K562 (cell line): Measurements from ENCODE around the gene GLB1L.

Experiments
- GABPB1 ChIP-seq: sonication (generic); formaldehyde crosslinking; IDR thresholded peaks from 2 replicates; pipeline ENCODE4 v1.8.0; 2022; ENCODE audit warnings: mild to moderate bottlenecking, missing genetic modification reagents
- RFX7 ChIP-seq: fragments of 250-450 bp; sonication (Bioruptor Pico); IDR thresholded peaks from 2 replicates; pipeline ENCODE4 v1.5.1; 2021; ENCODE audit warnings: mild to moderate bottlenecking
- SREBF1 ChIP-seq: fragments of 150-350 bp; IDR thresholded peaks from 2 replicates; pipeline ENCODE4 v1.6.1; 2014; ENCODE audit warnings: antibody characterized with exemption, low read depth, low read length, borderline replicate concordance
- YY1 ChIP-seq, 3 experiments: IDR thresholded peaks; 2 replicates each; pipeline ENCODE4 v1.6.1; 2011; ENCODE audit warnings: low read length in 2 of 3, mild to moderate bottlenecking in 2 of 3, moderate library complexity in 2 of 3, borderline replicate concordance in 1 of 3, control low read depth in 1 of 3, low read depth in 1 of 3; ENCODE audit not compliant: insufficient read depth in 3 of 3, insufficient replicate concordance in 2 of 3, control insufficient read depth in 1 of 3, insufficient read length in 1 of 3; ENCODE audit errors: extremely low read depth in 1 of 3
- ZNF133 ChIP-seq: fragments of 250-450 bp; sonication (Bioruptor Pico); IDR thresholded peaks from 2 replicates; pipeline ENCODE4 v1.4.0; 2020; ENCODE audit warnings: mild to moderate bottlenecking

DNA sequence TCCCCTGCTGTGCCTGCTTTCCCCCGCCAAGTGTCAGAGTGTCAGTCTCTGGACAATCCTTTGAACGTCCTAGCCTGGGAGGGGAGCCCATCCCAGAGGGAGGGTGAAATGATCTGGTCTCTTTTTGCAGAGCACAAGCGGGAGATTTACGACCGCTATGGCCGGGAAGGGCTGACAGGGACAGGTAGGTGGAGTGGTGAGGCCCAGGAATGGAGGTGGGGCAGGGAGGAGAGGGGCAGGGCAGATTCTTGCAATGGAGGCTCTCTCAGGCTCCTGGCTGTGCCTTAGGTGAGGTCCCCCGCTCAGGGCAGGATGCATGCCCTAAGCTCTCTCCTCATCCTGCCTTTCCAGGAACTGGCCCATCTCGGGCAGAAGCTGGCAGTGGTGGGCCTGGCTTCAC is 36.3 kb upstream of the GLB1L start:
- TF ChIP-seq GABPB1 (CRISPR knock-in tag), result no peak
- TF ChIP-seq ZNF133, result no peak
- no peak for TF ChIP-seq RFX7 (CRISPR knock-in tag)
- no peak for TF ChIP-seq YY1 (IDR thresholded peaks at IDR 0.05; ENCODE audit: borderline replicate concordance in 1 of 3, control insufficient read depth in 1 of 3, extremely low read depth in 1 of 3, insufficient read depth in 3 of 3, insufficient read length in 1 of 3, insufficient replicate concordance in 2 of 3, low read depth in 1 of 3, low read length in 2 of 3)
- TF ChIP-seq SREBF1, result no peak
